HG03066 (cell line): ENCODE data around the gene ZNF423.
"Not testable (repeated sequence)": the region's sequence is repeated elsewhere in the genome, so short reads cannot be mapped to it uniquely, and the experiment has no call there.

ENCODE experiments used
- ATAC-seq: cut with Tn5 transposase; IDR thresholded peaks from one replicate; pipeline ENCODE4 v1.9.1; 2021; ENCODE audit warnings: low read depth; ENCODE audit not compliant: unreplicated experiment

The ZNF423 gene

DNA sequence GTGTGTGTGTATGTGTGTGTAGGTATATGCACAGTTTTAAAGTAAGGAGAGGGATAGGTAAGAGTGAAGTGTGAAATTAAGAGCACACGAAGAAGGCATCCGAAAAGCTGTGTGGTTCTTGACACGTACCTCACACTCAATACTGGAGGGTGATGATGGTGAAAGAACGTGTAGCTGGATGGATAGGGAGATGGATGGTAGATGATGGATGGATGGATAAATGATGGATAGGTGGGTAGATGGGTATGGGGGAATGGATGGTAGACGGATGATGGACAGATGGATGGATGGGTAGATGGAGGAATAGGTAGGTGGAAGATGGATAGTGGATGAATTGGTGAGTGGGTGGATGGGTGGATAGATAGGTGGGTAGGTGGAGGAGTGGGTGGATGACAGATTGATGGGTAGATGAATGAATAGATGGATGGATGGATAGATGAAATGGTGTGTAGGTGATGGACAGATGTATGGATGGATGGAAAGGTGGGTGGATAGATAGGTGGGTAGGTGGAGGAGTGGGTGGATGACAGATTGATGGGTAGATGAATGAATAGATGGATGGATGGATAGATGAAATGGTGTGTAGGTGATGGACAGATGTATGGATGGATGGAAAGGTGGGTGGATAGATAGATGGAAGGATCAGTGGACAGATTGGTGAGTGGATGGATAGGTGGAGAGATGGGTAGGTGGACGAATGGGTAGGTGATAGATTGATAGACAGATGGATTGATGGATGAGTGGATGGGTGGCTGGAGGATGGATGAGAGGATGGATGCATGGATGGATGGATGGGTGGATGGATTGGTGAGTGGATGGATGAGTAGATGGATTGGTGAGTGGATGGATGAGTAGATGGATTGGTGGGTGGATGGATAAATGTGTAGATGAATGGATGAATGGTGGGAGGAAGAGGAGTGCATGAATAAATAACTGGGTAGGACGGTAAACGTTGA is 349.6 kb downstream of the ZNF423 start:
- ATAC-seq, result not testable (repeated sequence)

DNA sequence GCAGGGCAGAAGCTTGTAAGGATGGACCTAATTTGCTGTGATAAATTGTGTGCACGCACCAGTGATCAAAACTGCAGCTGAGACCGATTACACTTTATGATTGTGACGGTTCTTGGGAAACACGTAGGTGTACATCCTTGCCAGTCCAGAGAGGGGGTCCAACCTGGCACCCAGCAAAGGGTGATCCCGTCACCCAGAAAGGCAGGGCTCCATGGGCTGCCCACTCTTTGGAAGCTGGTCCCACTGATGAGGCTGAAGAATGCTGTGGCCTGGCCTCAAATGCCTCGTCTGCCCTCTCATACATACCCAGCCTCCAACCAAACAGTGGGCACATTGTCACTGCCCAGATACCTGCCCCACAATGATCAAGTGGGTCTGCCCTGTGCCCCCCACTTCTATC is 350.4 kb downstream of the ZNF423 start:
- no peak for ATAC-seq

DNA sequence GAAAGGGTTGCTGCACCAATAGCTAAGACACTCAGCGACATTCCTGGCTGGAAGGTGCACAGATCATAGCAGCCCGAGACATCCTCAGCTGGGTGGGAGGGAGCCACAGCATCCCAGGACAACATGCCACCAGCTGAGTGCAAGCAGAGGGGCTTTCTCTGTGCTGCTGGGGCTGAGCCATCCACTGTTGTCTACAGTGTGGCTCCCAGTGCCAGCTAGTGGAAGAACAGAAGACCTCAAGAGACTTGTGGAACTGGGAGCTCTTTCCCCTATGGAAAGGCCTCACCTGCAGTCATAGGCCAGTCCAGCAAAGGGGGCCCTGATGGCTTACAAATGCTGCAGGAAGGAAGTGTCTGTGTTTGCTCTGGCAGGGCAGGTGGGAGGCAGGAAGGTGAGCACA is 351.3 kb downstream of the ZNF423 start:
- no peak for ATAC-seq

DNA sequence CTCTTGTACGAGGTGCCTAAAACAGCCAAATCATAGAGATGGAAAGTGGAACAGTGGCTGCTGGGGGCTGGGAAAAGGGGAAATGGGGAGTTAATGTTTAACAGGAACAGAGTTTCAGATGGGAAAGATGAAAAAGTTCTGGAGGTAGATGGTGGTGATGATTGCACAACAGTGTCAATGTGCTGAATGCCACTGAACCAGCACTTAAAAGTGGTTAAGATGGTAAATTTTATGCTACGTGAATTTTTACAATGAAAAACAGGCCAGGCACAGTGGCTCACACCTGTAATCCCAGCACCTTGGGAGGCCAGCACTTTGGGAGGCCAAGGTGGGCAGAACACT is 351.9 kb downstream of the ZNF423 start:
- ATAC-seq, result no peak

DNA sequence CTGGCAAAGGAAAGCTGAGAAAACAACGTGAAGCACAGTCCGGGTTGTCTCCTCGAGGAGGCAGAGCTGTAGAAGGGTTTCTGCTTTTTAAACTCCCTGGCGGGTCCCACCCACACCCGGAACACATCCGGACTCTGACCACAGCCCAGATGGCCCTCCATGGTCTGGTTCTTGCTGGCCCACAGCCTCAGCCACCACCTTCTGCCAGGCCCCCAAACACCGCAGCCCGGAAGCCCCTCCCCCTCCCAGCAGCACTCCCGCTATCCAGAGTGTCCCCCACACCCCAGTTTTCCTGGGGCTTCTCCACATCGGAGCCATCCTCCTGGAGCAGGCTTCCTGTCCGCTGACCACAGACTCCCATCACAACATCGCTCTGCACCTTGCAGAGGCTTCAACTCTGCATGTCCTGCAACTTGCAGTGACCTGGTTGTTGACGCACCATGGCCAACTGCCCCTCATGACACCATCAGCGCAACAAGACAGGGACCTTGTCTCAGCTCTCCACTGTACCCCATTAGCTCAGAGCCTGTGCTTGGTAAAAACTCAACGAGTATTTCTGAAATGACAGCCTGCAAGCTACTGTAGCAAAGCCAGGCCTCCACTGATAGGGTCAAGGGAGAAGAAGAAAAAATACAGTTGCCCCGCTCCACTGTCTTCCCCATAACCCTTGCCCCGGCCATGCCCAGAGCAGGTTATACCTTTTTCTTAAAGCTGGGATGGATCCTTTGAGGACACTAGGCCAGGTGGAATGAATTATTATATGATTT is 352.5 kb downstream of the ZNF423 start:
- ATAC-seq, result peak; percentile 70

DNA sequence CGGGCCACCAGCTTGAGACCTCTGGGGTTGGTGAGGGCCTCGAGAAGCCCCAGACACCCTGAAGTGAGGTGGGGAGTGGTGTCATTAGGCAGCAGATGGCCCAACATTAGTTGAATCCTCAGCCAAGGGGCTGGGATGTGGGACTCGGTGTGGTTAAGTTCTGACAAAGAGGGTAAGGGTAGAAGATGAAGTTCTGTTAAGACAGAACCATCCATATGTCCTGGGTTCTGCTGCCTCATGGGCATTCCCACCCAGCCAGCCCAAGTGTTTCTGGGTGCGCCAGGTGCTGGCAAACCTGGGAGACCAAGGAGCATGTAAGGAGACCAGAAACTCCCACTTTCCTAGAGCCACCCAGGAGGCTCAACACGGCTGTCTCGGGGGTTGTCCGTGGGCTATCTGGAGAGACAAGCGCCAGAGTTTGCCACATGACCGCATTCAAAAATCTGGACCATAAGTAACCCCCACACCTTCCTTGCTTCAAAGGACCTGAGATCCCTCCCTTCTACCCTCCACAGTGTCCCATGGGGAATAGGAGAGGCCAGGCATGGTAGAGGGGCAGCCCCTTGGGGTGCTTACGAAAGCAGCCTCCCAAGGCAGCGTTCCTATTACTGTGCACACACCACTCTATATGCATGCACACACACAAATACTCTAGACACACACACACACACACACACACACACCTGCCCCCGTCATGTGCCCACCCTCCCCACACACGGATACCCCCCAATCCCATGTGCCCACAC is 353.6 kb downstream of the ZNF423 start:
- ATAC-seq, result no peak

DNA sequence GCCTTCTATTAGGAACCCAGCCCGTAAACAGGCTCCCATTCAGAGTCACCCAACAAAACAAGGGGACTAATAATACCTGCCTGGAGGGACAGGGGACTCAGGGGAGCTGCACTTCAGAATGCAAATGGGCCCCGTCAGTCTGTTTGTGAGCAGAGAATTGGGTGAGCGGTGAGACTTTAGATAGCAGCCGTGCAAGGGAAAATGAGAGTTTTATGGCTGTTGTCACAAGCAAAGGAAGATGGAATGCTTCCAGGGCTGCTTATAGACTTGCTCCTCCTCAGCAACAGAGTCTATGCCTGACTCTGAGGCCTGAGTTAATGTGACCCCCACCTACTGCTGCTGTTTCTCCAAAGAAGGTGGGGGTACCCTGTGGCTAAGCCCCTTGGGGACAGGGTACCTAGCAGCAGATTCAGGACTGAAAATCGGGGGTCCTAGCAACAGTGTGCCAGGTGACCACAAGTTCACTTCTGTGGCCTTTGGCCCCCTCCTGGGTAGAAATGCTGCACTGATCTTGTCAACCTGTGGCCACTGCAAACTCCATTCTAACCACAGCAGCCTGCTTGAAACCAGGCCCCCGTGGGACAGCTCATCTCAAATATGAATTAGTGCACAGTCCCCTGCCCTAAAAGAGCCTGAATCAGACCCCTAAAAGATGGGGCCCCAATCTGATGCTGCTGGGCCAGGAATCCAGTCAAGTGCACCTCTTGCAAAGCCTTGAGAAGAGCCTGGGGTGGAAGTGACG is 355.9 kb downstream of the ZNF423 start:
- ATAC-seq, result no peak

DNA sequence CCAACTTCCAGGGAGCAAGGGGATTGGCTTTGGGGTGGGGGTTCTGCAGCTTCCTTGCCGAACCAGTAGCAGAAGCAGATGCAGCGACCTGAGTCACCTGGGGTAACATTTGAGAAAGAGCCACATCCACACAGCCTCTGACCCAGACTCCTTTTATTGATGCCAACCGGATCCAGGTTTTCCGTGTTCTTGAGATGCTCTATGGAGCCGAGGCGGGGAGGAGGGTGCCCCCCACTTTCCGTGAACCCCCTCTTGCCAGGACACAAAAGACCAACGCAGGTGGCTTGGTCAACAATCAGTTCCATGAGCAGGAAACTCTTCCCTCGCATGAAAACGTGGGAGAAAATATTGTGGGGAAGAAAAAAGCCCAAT is 356.5 kb downstream of the ZNF423 start:
- ATAC-seq, result no peak

DNA sequence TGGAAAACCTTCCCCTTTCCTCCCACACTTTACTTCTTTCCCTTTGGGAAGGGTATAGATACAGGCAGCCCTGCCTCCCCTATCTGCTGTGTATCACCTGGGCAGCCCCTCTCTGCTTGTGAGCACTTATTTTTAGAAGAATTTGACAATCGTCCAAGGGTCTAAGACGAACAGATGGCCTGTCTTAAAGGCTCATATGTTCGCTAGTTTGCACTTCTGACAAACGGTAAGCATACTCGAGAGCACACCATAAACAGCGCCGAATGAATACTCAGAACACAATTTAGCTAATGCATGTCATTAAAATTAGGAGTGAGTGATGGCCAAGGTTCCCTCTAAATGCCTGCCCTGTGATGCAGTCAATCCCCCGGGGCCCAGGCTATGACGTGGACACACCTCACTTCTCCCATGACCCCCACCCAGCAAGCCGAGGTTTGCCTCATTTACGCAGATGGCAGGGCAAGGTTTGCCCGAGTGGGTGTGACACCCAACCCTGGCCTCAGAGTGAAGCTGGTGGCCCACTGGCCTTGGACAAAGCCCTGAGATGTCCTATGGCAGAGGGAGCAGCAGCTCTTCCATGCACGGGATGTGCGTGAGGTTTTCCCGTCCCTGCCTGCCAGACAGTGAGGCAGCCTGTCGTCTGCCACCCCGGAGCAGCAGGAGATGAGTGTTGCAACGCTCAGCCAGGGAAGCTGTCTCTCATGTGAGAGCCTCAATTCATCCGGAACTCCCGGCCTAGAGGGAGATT is 357.1 kb downstream of the ZNF423 start:
- no peak for ATAC-seq

DNA sequence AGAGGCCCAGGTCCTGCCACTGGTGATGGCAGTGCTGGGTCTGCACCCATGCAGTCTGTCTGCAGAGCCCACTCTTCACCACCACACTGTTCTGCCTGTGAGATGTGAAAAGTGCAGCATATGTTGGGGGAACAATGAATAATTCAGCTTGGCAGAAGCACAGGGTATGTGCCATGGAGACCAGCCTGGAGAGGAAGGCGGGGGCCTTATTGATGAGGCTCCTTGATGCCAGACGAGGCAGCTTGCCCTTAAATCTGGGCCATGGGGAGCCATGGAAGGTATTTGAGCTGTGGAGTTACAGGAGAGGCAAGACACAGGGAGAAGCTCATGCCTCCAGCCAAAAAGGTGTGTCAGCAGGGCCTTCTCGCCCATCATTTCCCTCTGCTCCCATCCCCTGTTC is 357.6 kb downstream of the ZNF423 start:
- ATAC-seq, result no peak

DNA sequence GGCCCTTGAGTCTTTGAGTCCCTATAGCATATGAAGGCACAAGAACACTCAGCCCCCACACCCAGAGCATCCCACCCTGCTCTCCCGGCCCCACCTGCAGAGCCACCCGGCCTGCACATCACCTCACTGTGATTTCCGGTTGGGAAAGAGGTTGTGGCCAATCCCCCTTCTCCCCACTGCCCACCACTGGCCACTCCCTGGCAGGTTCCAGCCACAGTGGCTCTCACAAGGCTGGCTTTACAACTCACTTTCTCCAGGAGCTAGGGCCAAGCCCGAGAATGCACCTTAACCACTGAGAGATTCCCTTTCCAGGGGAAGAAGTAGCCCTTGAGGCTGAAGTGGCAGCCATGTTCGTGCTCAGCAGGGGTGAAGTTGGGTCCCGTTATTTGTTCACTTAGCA is 358.4 kb downstream of the ZNF423 start:
- ATAC-seq, result no peak

DNA sequence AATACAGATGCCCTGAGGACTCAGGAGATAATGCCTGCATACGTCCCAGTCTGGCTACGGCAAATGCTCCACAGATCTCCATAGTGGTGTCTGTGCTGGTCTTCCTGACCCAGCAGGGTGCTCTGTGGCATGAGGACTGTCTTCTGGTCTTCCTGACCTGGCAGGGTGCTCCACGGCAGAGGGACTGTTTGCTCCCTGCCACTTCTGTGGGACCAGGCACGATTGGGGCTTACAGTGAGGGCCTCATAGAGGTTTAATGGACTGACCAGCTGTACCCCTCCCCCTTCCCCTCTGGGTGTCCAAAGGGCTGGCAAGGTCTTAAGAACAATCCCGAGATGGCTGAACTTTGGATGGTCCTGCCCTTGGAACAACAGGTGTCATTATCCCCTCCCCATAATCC is 359.3 kb downstream of the ZNF423 start:
- ATAC-seq, result no peak

DNA sequence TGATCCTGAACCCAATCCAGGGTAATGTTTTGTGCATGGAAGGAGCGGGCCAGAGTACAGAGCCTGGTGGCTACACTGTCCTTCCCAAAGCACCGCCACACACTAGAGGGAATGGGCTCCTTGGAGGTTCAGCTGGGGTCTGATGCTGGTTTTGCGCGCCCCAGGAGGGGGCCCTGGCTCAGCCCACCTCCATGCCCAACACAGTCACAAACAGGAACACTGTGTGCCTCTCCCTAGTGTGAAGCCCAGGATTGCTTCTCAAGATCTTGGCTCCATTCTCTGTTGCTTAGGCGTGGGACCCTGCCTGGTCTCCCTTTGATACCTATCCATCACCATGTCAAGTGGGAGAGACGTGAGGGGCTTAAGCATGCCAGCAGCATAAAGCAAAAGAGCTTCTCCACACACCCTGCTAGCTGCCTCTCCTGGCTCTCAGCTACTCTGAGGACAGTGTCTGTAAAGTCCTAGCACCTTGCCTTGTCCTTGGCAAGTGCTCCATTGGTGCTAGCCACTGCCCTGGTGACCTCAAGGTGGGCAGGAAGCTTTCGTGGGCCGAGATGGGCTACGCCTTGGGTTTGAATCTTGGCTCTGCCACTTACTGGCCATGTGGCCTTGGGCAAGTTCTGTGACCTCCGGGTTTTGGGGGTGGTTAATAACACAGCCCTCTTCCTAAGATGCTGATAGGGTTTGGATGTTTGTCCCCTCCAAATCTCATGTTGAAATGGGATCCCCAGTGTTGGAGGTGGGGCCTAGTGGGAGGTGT is 360.1 kb downstream of the ZNF423 start:
- no peak for ATAC-seq

DNA sequence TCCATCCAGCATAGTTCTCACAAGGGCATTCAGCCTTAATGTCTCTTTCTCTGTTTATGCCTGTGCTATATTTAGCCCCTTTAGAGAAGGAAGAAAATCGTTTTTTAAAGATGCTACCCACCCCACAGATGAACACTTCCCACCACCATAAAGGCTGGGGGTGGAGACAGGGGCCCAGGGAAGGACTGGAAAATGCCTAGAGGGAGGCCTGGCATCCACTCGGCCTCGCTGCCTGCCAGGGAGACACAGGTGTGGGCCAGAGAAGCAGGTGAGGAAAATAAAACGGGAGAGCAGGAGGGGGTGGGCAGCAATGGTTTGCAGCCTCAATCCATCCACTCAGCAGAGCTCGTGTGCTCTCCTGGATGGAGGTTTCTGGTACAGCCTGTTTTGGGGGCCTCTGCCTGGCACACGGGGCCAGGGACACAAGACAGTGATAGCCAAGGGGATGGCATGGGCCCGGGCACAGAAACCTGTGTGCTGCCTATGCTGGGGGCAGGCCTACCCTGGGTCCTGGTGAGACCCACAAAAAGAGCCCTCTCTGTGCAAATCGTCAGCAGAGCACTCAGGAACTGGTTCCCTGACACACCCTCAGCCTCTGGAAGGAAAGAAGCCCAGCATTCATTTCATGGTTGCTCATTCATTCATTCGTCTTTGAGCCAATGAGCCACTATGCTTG is 360.9 kb downstream of the ZNF423 start:
- no peak for ATAC-seq

DNA sequence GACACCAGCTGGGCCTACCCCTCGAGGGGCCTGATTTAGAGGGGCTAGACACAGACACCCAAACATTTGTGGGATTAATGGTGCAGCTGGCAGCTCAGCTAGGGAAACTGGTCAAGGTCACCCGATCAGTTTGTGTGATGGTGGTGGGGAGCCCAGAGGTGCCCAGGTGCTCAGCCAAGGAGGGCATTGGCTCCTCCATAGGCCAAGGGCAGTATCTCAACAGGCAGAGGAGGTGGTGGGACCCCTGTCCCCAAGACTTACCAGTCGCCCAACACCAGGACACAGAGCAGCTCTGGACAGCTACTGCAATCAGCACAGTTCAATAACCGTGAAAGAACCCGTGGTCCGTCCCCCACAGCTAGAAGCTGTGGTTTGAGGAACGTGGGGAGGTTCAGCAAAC is 361.4 kb downstream of the ZNF423 start:
- ATAC-seq, result no peak

DNA sequence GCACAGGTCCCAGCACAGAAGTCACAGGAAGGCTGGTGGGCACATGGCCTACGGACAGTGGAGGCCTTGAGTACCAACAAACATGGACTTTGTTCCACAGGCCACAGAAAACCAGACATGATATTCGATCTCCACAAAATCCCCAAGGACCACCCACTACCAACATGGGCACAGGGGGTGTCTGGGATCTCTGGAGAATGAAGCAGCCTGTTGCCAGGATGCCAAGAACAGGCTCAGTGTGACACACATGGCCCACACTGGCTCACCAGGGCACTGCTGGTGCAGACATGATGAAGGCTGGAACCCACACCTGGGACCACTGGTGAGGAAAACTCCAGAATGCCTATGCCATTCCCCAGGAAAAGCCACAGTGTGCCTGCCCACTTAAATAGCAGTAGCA is 362.1 kb downstream of the ZNF423 start:
- no peak for ATAC-seq

DNA sequence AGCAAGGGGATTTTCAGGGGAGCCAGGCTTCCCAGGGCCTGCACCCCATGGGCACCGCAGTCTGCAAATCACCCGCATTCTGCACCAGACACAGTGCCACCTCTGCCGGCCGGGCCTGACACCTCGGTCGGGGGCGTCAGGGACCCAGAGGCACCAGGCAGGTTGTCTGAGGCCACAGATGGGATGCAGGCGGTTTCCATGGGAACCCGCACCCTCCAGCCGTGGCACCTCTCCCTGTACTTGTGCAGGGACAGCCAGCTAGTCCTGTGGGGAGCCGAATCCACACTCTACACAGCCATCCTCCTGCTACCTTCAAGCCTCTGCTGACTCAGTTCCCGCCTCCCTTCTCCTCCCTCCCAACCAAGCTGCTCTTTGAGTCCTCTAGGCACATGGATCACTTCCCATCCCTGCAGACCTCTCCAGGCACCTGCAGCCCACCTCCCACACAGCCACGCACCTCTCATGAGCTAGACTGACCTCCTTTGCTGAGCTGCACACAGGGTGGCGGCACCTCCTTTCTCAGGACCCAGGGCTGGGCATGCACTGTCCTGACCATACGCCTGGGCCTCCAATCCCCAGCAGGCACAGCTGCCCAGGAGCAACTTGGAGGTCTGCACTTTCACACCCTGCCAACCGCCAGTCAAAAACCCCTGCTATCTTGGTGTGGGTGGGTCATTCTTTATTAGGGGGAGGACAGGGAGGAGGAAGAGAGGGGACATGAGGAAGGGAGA is 362.9 kb downstream of the ZNF423 start:
- ATAC-seq, result no peak
